Fibroblast of pulmonary artery (primary cell): Measurements from ENCODE around the gene TAF1L.

ENCODE experiments used
- DNase-seq: peaks from one replicate; pipeline ENCODE4 v3.0.0-alpha.2; 2010; ENCODE audit warnings: low read depth
- H3K4me3 ChIP-seq: replicated peaks from 2 replicates; pipeline ENCODE4 v1.5.1; 2011; ENCODE audit warnings: low read depth, mild to moderate bottlenecking, control low read depth, low read length, moderate library complexity
- TF ChIP-seq, protein P1 (sequence below): IDR thresholded peaks from 2 replicates; pipeline ENCODE4 v1.5.1; 2011; ENCODE audit warnings: mild to moderate bottlenecking, control low read depth, low read length, inconsistent platforms; ENCODE audit errors: missing control alignments

TAF1L gene

DNA sequence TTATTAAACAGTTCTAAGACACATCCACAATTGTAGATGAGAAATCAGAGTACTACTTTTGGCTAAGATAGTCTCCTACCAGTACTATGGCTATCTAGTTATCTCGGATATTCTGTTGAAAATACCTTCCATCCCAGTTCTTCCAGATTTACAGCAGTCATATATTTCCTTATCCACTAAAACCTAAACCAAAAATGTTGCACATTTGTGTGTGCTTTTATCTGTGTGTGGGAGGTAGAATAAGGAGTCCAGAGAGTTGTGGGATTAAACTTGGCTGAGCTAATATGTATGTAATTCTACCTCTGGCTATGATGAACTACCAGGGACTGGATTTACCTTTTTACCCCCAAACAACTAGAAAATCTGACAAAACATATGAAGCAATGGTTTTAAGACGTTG lies 45.0 kb downstream of the TAF1L start:
- H3K4me3 ChIP-seq: no peak overlapping the region
- DNase-seq: no peak
- TF ChIP-seq, protein P1, sequence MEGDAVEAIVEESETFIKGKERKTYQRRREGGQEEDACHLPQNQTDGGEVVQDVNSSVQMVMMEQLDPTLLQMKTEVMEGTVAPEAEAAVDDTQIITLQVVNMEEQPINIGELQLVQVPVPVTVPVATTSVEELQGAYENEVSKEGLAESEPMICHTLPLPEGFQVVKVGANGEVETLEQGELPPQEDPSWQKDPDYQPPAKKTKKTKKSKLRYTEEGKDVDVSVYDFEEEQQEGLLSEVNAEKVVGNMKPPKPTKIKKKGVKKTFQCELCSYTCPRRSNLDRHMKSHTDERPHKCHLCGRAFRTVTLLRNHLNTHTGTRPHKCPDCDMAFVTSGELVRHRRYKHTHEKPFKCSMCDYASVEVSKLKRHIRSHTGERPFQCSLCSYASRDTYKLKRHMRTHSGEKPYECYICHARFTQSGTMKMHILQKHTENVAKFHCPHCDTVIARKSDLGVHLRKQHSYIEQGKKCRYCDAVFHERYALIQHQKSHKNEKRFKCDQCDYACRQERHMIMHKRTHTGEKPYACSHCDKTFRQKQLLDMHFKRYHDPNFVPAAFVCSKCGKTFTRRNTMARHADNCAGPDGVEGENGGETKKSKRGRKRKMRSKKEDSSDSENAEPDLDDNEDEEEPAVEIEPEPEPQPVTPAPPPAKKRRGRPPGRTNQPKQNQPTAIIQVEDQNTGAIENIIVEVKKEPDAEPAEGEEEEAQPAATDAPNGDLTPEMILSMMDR: no peak

- no peak overlapping the region for H3K4me3 ChIP-seq
- DNase-seq: peak; percentile 78
- TF ChIP-seq, protein P1: peak; percentile 74
Measured at GRCh38 chr9:32589083-32589723, 46.3 kb downstream of the TAF1L start.

- TF ChIP-seq, protein P1: no peak
- DNase-seq: no peak
Measured at GRCh38 chr9:32587901-32588300, 47.6 kb downstream of the TAF1L start.

GRCh38 chr9:32584784-32585183 lies 50.7 kb downstream of the TAF1L start:
- TF ChIP-seq, protein P1: no peak
- DNase-seq: no peak
- no peak overlapping the region for H3K4me3 ChIP-seq

More at GRCh38 chr9:32587901-32588300, 47.6 kb downstream of the TAF1L start:
- H3K4me3 ChIP-seq: no peak overlapping the region

GRCh38 chr9:32581512-32582143 lies 53.8 kb downstream of the TAF1L start:
- TF ChIP-seq, protein P1: peak; percentile 80
- no peak overlapping the region for H3K4me3 ChIP-seq
- peak; percentile 87 for DNase-seq

GRCh38 chr9:32580631-32581300 lies 54.7 kb downstream of the TAF1L start:
- TF ChIP-seq, protein P1: no peak

More at GRCh38 chr9:32580631-32581300, 54.7 kb downstream of the TAF1L start:
- no peak overlapping the region for H3K4me3 ChIP-seq
- DNase-seq: no peak
